ENCODE results near the gene USH2A.
"Not testable (repeated sequence)": the region's sequence is repeated elsewhere in the genome, so short reads cannot be mapped to it uniquely, and the experiment has no call there.

USH2A gene

GRCh38 chr1:216186141-216186540 lies 237.1 kb downstream of the USH2A start:
- no peaks in the 10 kb centered on the region for H3K4me1 Mint-ChIP-seq (ENCODE audit: low read depth)

GRCh38 chr1:216184126-216184680 lies 239.0 kb downstream of the USH2A start:
- intact Hi-C loops (cut with micrococcal nuclease) = no loop called here
- Mint-ChIP-seq H3K36me3 (ENCODE audit: low read depth) (no peaks in the 10 kb centered on the region), H3K27me3 (no peaks in the 10 kb centered on the region)

More at GRCh38 chr1:216186141-216186540, 237.1 kb downstream of the USH2A start:
- Mint-ChIP-seq H3K9me3 (no peaks in the 10 kb centered on the region), H3K4me3 (no peak overlapping the region), H3K27me3 (no peaks in the 10 kb centered on the region), H3K36me3 (ENCODE audit: low read depth) (no peaks in the 10 kb centered on the region), H3K27ac (no peak overlapping the region)
- intact Hi-C loops (cut with micrococcal nuclease) = no loop called here

DNA sequence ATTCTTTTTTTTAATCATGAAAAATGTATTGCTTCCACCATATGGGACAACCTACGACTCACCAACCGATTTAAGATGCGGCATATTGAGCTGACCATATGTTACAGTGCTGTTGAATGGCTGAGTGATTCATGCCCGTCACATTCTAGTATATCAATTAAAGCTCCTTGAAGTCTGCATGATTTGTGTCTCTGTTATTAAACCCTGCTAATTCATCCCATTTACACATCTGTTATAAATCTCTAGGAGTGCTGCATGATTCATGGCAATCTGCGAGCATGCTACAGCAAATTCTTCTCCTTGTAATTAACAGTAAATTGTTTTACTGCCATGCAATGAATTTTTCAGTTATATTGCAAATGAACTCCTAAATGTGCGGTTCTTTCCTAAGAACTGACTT lies 239.8 kb downstream of the USH2A start:
- Mint-ChIP-seq H3K4me3 (no peak overlapping the region), H3K27me3 (no peaks in the 10 kb centered on the region), H3K36me3 (ENCODE audit: low read depth) (no peaks in the 10 kb centered on the region), H3K27ac (no peak overlapping the region), H3K4me1 (ENCODE audit: low read depth) (no peaks in the 10 kb centered on the region), H3K9me3 (no peaks in the 10 kb centered on the region)
- intact Hi-C loops (cut with micrococcal nuclease) = no loop called here

More at GRCh38 chr1:216184126-216184680, 239.0 kb downstream of the USH2A start:
- Mint-ChIP-seq H3K27ac (no peak overlapping the region), H3K4me3 (no peak overlapping the region), H3K4me1 (ENCODE audit: low read depth) (no peaks in the 10 kb centered on the region), H3K9me3 (no peaks in the 10 kb centered on the region)

- Mint-ChIP-seq H3K27ac (no peak overlapping the region), H3K4me1 (ENCODE audit: low read depth) (no peaks in the 10 kb centered on the region)
- intact Hi-C loops (cut with micrococcal nuclease) = no loop called here
Measured at GRCh38 chr1:216183007-216183406, 240.2 kb downstream of the USH2A start.

GRCh38 chr1:216181590-216181989 lies 241.7 kb downstream of the USH2A start:
- no peak overlapping the region for H3K27ac Mint-ChIP-seq
- intact Hi-C loops (cut with micrococcal nuclease) = no loop called here

More at GRCh38 chr1:216183007-216183406, 240.2 kb downstream of the USH2A start:
- Mint-ChIP-seq H3K9me3 (no peaks in the 10 kb centered on the region), H3K27me3 (no peaks in the 10 kb centered on the region), H3K36me3 (ENCODE audit: low read depth) (no peaks in the 10 kb centered on the region), H3K4me3 (no peak overlapping the region)

DNA sequence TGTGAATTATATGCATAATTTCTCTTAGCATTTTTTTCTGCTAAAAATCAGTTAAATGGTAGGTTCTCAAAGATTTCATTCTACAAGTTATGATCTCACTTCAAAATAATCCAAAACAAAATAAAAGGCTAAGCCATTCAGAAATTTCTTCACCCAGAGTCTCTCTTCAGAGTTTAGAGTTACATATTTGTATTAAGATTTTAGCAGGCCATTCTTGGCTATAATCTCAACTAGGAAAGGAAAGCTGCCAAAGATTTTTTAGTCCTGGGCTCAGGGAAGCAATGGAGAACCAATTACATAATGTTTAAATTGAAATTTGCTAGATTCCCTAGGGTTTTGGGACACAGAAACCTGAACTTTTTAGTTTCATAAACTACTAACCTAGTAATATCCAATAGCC lies 245.0 kb downstream of the USH2A start:
- Mint-ChIP-seq H3K27ac (no peak overlapping the region), H3K27me3 (no peaks in the 10 kb centered on the region), H3K9me3 (no peaks in the 10 kb centered on the region), H3K36me3 (ENCODE audit: low read depth) (no peaks in the 10 kb centered on the region), H3K4me3 (no peak overlapping the region), H3K4me1 (ENCODE audit: low read depth) (no peaks in the 10 kb centered on the region)
- intact Hi-C loops (cut with micrococcal nuclease) = no loop called here

More at GRCh38 chr1:216181590-216181989, 241.7 kb downstream of the USH2A start:
- Mint-ChIP-seq H3K27me3 (no peaks in the 10 kb centered on the region), H3K4me3 (no peak overlapping the region), H3K9me3 (no peaks in the 10 kb centered on the region), H3K4me1 (ENCODE audit: low read depth) (no peaks in the 10 kb centered on the region), H3K36me3 (ENCODE audit: low read depth) (no peaks in the 10 kb centered on the region)

DNA sequence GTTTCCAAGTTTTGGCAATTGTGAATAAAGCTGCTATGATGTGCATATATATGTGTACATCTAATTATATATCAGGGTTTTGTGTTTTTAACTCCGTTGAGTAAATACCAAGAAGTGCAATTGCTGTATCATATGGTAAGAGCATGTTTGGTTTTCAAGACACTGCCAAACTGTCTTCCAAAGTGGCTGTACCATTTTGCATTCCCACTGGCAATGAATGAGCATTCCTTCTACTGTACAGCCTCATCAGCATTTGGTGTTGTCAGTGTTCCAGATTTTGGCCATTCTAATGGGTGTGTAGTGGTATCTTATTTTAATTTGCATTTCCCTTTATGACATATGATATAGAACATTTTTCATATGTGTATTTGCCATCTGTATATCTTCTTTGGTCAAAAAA lies 246.3 kb downstream of the USH2A start:
- no peak overlapping the region for H3K4me3 Mint-ChIP-seq
- intact Hi-C loops (cut with micrococcal nuclease) = no loop called here
- no peak overlapping the region for H3K27ac Mint-ChIP-seq
- no peaks in the 10 kb centered on the region for H3K27me3 Mint-ChIP-seq
- H3K9me3 Mint-ChIP-seq = no peaks in the 10 kb centered on the region
- no peaks in the 10 kb centered on the region for H3K36me3 Mint-ChIP-seq (ENCODE audit: low read depth)
- no peaks in the 10 kb centered on the region for H3K4me1 Mint-ChIP-seq (ENCODE audit: low read depth)

GRCh38 chr1:216175714-216176113 lies 247.5 kb downstream of the USH2A start:
- H3K27ac Mint-ChIP-seq = no peak overlapping the region
- H3K9me3 Mint-ChIP-seq = no peaks in the 10 kb centered on the region
- no peaks in the 10 kb centered on the region for H3K4me1 Mint-ChIP-seq (ENCODE audit: low read depth)
- no peak overlapping the region for H3K4me3 Mint-ChIP-seq
- no peaks in the 10 kb centered on the region for H3K27me3 Mint-ChIP-seq
- H3K36me3 Mint-ChIP-seq (ENCODE audit: low read depth) = no peaks in the 10 kb centered on the region
- intact Hi-C loops (cut with micrococcal nuclease) = no loop called here

- Mint-ChIP-seq H3K4me1 (ENCODE audit: low read depth) (no peaks in the 10 kb centered on the region), H3K27me3 (no peaks in the 10 kb centered on the region), H3K4me3 (no peak overlapping the region), H3K27ac (no peak overlapping the region), H3K36me3 (ENCODE audit: low read depth) (no peaks in the 10 kb centered on the region), H3K9me3 (no peaks in the 10 kb centered on the region)
- intact Hi-C loops (cut with micrococcal nuclease) = no loop called here
Measured at GRCh38 chr1:216173376-216173995, 249.8 kb downstream of the USH2A start.

DNA sequence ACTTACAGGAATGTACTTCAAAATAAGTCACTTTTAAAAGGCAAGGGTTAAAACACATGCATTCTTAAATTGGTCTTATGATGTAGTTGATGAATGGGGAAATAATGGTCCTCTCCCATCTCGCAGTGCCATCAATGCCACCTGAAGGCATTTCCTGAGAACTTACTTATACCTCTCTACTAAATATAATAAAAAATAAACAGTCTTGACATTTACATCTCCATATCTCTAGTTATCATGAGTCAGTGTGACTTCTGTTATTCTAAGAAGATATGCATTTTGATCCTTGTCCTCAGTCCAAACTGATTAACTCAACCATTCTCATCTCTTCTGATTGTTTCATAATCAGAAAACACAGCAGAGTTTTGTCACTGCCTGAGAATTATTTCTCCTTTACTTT lies 253.9 kb downstream of the USH2A start:
- H3K27ac Mint-ChIP-seq = no peak overlapping the region
- no peaks in the 10 kb centered on the region for H3K36me3 Mint-ChIP-seq (ENCODE audit: low read depth)
- intact Hi-C loops (cut with micrococcal nuclease) = no loop called here
- no peak overlapping the region for H3K4me3 Mint-ChIP-seq
- no peaks in the 10 kb centered on the region for H3K4me1 Mint-ChIP-seq (ENCODE audit: low read depth)
- H3K9me3 Mint-ChIP-seq = peaks cover 9% of the 10 kb centered on the region
- no peaks in the 10 kb centered on the region for H3K27me3 Mint-ChIP-seq

DNA sequence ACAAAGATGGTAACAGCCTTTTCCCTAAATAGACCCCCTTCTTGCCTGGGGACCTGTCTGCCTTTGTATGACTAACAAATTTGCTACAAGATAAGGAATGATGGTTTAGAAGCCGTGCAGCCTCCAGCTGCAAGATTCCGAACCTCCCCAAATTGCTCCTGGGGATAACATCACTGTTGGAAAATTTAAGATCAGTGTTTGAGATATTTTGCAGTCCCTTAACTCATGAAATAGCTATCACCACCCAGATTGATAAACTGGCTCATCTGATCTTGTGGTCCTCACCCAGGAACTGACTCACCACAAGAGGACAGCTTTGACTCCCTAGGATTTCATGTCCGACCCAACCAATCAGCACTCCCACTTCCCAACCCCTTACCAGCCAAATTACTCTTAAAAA lies 254.7 kb downstream of the USH2A start:
- Mint-ChIP-seq H3K36me3 (ENCODE audit: low read depth) (no peaks in the 10 kb centered on the region), H3K4me1 (ENCODE audit: low read depth) (no peaks in the 10 kb centered on the region), H3K27ac (no peak overlapping the region), H3K4me3 (no peak overlapping the region), H3K27me3 (no peaks in the 10 kb centered on the region), H3K9me3 (peaks cover 9% of the 10 kb centered on the region)
- intact Hi-C loops (cut with micrococcal nuclease) = no loop called here

GRCh38 chr1:216154063-216154462 lies 269.2 kb downstream of the USH2A start:
- Mint-ChIP-seq H3K27ac (no peak overlapping the region), H3K4me3 (no peak overlapping the region), H3K4me1 (ENCODE audit: low read depth) (no peaks in the 10 kb centered on the region), H3K27me3 (no peaks in the 10 kb centered on the region), H3K9me3 (peaks cover 10% of the 10 kb centered on the region), H3K36me3 (ENCODE audit: low read depth) (no peaks in the 10 kb centered on the region)
- intact Hi-C loops (cut with micrococcal nuclease) = no loop called here

GRCh38 chr1:216153130-216153529 lies 270.1 kb downstream of the USH2A start:
- peaks cover 19% of the 10 kb centered on the region for H3K9me3 Mint-ChIP-seq
- H3K4me1 Mint-ChIP-seq (ENCODE audit: low read depth) = no peaks in the 10 kb centered on the region
- no peak overlapping the region for H3K4me3 Mint-ChIP-seq
- no peak overlapping the region for H3K27ac Mint-ChIP-seq
- intact Hi-C loops (cut with micrococcal nuclease) = no loop called here
- no peaks in the 10 kb centered on the region for H3K36me3 Mint-ChIP-seq (ENCODE audit: low read depth)
- H3K27me3 Mint-ChIP-seq = no peaks in the 10 kb centered on the region

DNA sequence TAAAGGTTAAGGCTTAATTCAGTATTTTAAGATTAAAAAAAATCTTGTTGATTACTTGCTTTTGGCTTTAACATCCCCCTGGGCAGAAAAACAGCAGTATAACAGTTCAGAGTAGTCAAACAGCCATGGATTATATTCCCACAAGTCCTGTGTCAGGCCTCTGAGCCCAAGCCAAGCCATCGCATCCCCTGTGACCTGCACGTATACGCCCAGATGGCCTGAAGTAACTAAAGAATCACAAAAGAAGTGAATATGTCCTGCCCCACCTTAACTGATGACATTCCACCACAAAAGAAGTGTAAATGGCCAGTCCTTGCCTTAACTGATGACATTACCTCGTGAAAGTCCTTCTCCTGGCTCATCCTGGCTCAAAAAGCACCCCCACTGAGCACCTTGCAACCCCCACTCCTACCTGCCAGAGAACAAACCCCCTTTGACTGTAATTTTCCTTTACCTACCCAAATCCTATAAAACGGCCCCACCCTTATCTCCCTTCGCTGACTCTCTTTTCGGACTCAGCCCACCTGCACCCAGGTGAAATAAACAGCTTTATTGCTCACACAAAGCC lies 277.7 kb downstream of the USH2A start:
- H3K4me1 Mint-ChIP-seq (ENCODE audit: low read depth); H3K27me3 Mint-ChIP-seq; H3K36me3 Mint-ChIP-seq (ENCODE audit: low read depth); H3K4me3 Mint-ChIP-seq; H3K9me3 Mint-ChIP-seq; intact Hi-C loops (cut with micrococcal nuclease); H3K27ac Mint-ChIP-seq: not testable (repeated sequence)
